ENCODE measurements around the gene RPS6KA5. TPM values are rescaled to one million over a fixed set of nuclear protein-coding genes. Genes with fewer than 3 reads are reported as not detected.

Gene RPS6KA5
- total RNA-seq, 2 donors from 2014 or later, result 5.3 to 9.6 TPM

GRCh38 chr14:91056361-91056760 lies 4.1 kb downstream of the RPS6KA5 start:
- Histone ChIP-seq H3K4me3 (no peak overlapping the region), H3K9me3 (no peaks in the 10 kb centered on the region), H3K36me3 (no peaks in the 10 kb centered on the region), H3K27ac (no peak overlapping the region), H3K4me1 (peaks cover 0 to 13% of the 10 kb centered on the region in 2 donors), H3K27me3 (no peaks in the 10 kb centered on the region)
- DNase-seq (ENCODE audit: low spot score), result no peak
- TF ChIP-seq, protein P1, sequence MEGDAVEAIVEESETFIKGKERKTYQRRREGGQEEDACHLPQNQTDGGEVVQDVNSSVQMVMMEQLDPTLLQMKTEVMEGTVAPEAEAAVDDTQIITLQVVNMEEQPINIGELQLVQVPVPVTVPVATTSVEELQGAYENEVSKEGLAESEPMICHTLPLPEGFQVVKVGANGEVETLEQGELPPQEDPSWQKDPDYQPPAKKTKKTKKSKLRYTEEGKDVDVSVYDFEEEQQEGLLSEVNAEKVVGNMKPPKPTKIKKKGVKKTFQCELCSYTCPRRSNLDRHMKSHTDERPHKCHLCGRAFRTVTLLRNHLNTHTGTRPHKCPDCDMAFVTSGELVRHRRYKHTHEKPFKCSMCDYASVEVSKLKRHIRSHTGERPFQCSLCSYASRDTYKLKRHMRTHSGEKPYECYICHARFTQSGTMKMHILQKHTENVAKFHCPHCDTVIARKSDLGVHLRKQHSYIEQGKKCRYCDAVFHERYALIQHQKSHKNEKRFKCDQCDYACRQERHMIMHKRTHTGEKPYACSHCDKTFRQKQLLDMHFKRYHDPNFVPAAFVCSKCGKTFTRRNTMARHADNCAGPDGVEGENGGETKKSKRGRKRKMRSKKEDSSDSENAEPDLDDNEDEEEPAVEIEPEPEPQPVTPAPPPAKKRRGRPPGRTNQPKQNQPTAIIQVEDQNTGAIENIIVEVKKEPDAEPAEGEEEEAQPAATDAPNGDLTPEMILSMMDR (IDR thresholded peaks at IDR 0.05), result no peak

GRCh38 chr14:91055016-91055415 lies 5.4 kb downstream of the RPS6KA5 start:
- TF ChIP-seq, protein P1 (IDR thresholded peaks at IDR 0.05), result no peak

GRCh38 chr14:91048676-91049075 lies 11.8 kb downstream of the RPS6KA5 start:
- no peak overlapping the region for H3K4me3 ChIP-seq
- no peaks in the 10 kb centered on the region for H3K9me3 ChIP-seq
- H3K27ac ChIP-seq, result no peak overlapping the region
- H3K4me1 ChIP-seq, result no peaks in the 10 kb centered on the region
- H3K27me3 ChIP-seq, result no peaks in the 10 kb centered on the region
- DNase-seq (ENCODE audit: low spot score), result no peak
- TF ChIP-seq, protein P1 (IDR thresholded peaks at IDR 0.05), result no peak
- no peaks in the 10 kb centered on the region for H3K36me3 ChIP-seq

More at GRCh38 chr14:91055016-91055415, 5.4 kb downstream of the RPS6KA5 start:
- Histone ChIP-seq H3K4me1 (peaks cover 0 to 10% of the 10 kb centered on the region in 2 donors), H3K27ac (no peak overlapping the region), H3K27me3 (no peaks in the 10 kb centered on the region), H3K4me3 (no peak overlapping the region), H3K9me3 (no peaks in the 10 kb centered on the region), H3K36me3 (no peaks in the 10 kb centered on the region)
- no peak for DNase-seq (ENCODE audit: low spot score)

- Histone ChIP-seq H3K4me3 (no peak overlapping the region), H3K27ac (no peak overlapping the region), H3K27me3 (no peaks in the 10 kb centered on the region), H3K36me3 (no peaks in the 10 kb centered on the region), H3K4me1 (no peaks in the 10 kb centered on the region), H3K9me3 (no peaks in the 10 kb centered on the region)
- TF ChIP-seq, protein P1 (IDR thresholded peaks at IDR 0.05), result no peak
- DNase-seq (ENCODE audit: low spot score), result no peak
Observed at GRCh38 chr14:91048265-91048664, 12.2 kb downstream of the RPS6KA5 start.

DNA sequence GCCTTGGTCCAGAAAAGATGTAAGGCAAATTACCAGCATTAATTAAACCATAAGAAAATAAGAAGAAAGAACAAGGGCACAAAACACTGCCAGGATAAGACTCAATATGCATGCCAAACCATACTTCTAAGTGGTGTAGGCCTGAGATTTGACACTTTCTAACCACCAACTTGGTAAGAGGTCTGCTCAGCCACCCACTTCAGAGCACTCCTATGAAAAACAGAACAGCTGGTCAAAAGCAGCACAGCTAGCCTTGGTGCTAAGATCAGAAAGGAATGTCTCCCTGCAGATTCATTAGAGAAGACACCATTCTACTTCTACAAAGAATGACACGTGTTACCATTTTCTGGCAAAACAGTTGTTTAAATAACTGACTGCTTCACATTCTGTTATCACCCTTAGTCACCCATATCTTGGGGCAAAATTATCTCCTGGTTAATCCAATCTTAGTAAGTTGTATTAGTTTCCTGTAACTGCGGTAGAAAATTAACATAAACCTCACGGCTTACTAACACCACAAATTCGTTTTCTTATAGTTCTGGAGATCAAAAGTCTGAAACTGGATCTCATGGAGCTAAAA lies 13.2 kb downstream of the RPS6KA5 start:
- no peak overlapping the region for H3K4me3 ChIP-seq
- TF ChIP-seq, protein P1 (IDR thresholded peaks at IDR 0.05), result no peak
- no peaks in the 10 kb centered on the region for H3K4me1 ChIP-seq
- DNase-seq (ENCODE audit: low spot score), result no peak
- H3K27me3 ChIP-seq, result no peaks in the 10 kb centered on the region
- H3K27ac ChIP-seq, result no peak overlapping the region
- no peaks in the 10 kb centered on the region for H3K9me3 ChIP-seq
- no peaks in the 10 kb centered on the region for H3K36me3 ChIP-seq

DNA sequence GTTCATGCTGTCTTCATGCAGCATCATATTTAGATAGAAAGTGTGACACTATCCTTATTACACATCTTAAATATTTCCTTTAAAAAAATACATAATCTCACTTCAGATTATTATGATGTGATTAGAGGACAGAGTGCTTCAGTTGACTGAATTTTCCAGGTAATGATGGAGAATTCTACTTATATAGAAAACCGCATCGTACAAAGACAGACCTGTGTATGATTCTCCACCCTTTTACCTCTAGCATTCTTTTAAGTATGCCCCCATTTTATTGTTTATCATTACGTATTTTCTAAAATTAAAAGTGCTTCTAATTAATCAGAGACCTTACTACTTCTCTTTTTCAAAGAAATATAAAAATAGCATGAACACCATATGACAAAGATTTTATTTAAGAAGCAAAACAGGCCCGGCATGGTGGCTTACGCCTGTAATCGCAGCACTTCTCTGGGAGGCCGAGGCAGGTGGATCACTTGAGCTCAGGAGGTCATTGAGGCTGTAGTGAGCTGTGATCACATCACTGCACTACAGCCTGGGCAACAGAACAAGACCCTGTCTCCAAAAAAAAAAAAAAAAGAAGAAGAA lies 13.9 kb downstream of the RPS6KA5 start:
- Histone ChIP-seq H3K4me1 (no peaks in the 10 kb centered on the region), H3K27me3 (no peaks in the 10 kb centered on the region), H3K36me3 (no peaks in the 10 kb centered on the region), H3K4me3 (no peak overlapping the region), H3K27ac (no peak overlapping the region), H3K9me3 (no peaks in the 10 kb centered on the region)
- DNase-seq (ENCODE audit: low spot score), result no peak
- TF ChIP-seq, protein P1 (IDR thresholded peaks at IDR 0.05), result no peak
